H1 (cell line): ENCODE measurements around the gene MAML3. TPM values are rescaled to one million over a fixed set of nuclear protein-coding genes. Genes with fewer than 3 reads are reported as not detected.

Experiments
- CTCF ChIA-PET: fragments of 300-600 bp; sonication (Branson Sonifier 250); formaldehyde crosslinking; loops from one replicate; lab custom pipeline; 2021; ENCODE audit not compliant: partially characterized antibody; lab: Charles Lee
- POLR2A ChIA-PET: fragments of 300-600 bp; sonication (Branson Sonifier 250); formaldehyde crosslinking; loops from one replicate; lab custom pipeline; 2021; ENCODE audit warnings: inconsistent platforms; ENCODE audit not compliant: partially characterized antibody; lab: Charles Lee
- DNase-seq, 2 experiments: peaks; one replicate each; pipeline versions ENCODE4 v3.0.0 to v3.0.0-alpha.2; 2010 to 2022; ENCODE audit warnings: low spot score in 2 of 2, low read depth in 1 of 2, mixed read lengths in 1 of 2
- FAIRE-seq: peaks from 2 replicates; lab custom pipeline; 2011; peaks lifted over from hg19 to GRCh38; lab: Jason Lieb, UNC
- H2AFZ ChIP-seq: 2 replicates; pipeline ENCODE4 v1.8.1; 2012; ENCODE audit warnings: low read length, inconsistent platforms
- H2AK5ac ChIP-seq: 2 replicates; pipeline ENCODE4 v1.6.1; 2013; ENCODE audit warnings: low read depth, low read length
- H2BK120ac ChIP-seq: replicated peaks from 2 replicates; pipeline ENCODE3; 2013; ENCODE audit warnings: low read depth, low read length, inconsistent platforms
- H2BK12ac ChIP-seq: 2 replicates; pipeline ENCODE4 v1.6.1; 2013; ENCODE audit warnings: low read depth, low read length
- H2BK15ac ChIP-seq: 2 replicates; pipeline ENCODE4 v1.6.1; 2013; ENCODE audit warnings: low read length
- H2BK20ac ChIP-seq: 2 replicates; pipeline ENCODE4 v1.6.1; 2013; ENCODE audit warnings: low read length
- H2BK5ac ChIP-seq: 2 replicates; pipeline ENCODE4 v1.6.1; 2013; ENCODE audit warnings: low read depth, low read length
- H3K14ac ChIP-seq: 2 replicates; pipeline ENCODE4 v1.6.1; 2013; ENCODE audit warnings: inconsistent platforms; ENCODE audit not compliant: insufficient read length
- H3K18ac ChIP-seq: 2 replicates; pipeline ENCODE4 v1.6.1; 2013; ENCODE audit warnings: low read length; ENCODE audit errors: extremely low read depth
- H3K23ac ChIP-seq: 2 replicates; pipeline ENCODE4 v1.6.1; 2013; ENCODE audit warnings: inconsistent platforms; ENCODE audit not compliant: insufficient read length
- H3K23me2 ChIP-seq: 2 replicates; pipeline ENCODE4 v1.6.1; 2013; ENCODE audit warnings: low read depth, low read length
- H3K27ac ChIP-seq: 2 replicates; pipeline ENCODE4 v1.6.1; 2011; ENCODE audit warnings: low read depth, low read length, inconsistent platforms
- H3K27me3 ChIP-seq, 4 experiments: replicated peaks in 1 of 4; 1 replicate in 1 of 4; 2 replicates in 3 of 4; pipeline versions ENCODE4 v1.6.1 to v1.8.1; 2011 to 2013; ENCODE audit warnings: low read length in 3 of 4, mild to moderate bottlenecking in 3 of 4, inconsistent platforms in 2 of 4, mixed read lengths in 2 of 4, moderate library complexity in 1 of 4; ENCODE audit not compliant: control insufficient read depth in 3 of 4, insufficient read depth in 3 of 4; ENCODE audit errors: extremely low read depth in 1 of 4
- H3K36me3 ChIP-seq, 4 experiments: 2 replicates each; pipeline versions ENCODE4 v1.6.1 to v1.8.1; 2011 to 2013; ENCODE audit warnings: mild to moderate bottlenecking in 4 of 4, low read length in 3 of 4, moderate library complexity in 2 of 4, control low read depth in 1 of 4, inconsistent platforms in 1 of 4; ENCODE audit not compliant: insufficient read depth in 4 of 4, control insufficient read depth in 2 of 4
- H3K4ac ChIP-seq: replicated peaks from 2 replicates; pipeline ENCODE3; 2013; ENCODE audit warnings: low read length, low read depth, mixed read lengths, inconsistent platforms; ENCODE audit not compliant: insufficient read length
- H3K4me1 ChIP-seq, 4 experiments: replicated peaks in 1 of 4; 1 replicate in 1 of 4; 2 replicates in 3 of 4; pipeline versions ENCODE4 v1.6.1 to v1.8.1; 2011 to 2013; ENCODE audit warnings: low read length in 3 of 4, inconsistent platforms in 2 of 4, mixed read lengths in 1 of 4; ENCODE audit not compliant: insufficient read depth in 4 of 4, control insufficient read depth in 3 of 4
- H3K4me2 ChIP-seq, 2 experiments: 2 replicates each; pipeline versions ENCODE4 v1.6.1 to v1.8.1; 2011 to 2013; ENCODE audit warnings: low read depth in 2 of 2, low read length in 2 of 2, control low read depth in 1 of 2, inconsistent platforms in 1 of 2, mild to moderate bottlenecking in 1 of 2; ENCODE audit not compliant: insufficient read depth in 1 of 2
- H3K4me3 ChIP-seq, 4 experiments: fragments of 200-600, 300-600 bp in 1 of 4; sonication (generic), shearing (Covaris generic), sonication (Bioruptor Twin) in 1 of 4; 2 replicates each; pipeline versions ENCODE4 v1.5.1 to v1.8.1; 2011 to 2016; ENCODE audit warnings: low read length in 4 of 4, low read depth in 3 of 4, control low read depth in 2 of 4, inconsistent platforms in 2 of 4, mild to moderate bottlenecking in 2 of 4, mixed read lengths in 1 of 4, moderate library complexity in 1 of 4; ENCODE audit not compliant: insufficient read depth in 2 of 4; ENCODE audit errors: extremely low read depth in 1 of 4
- H3K56ac ChIP-seq: replicated peaks from 2 replicates; pipeline ENCODE3; 2013; ENCODE audit warnings: low read depth, mild to moderate bottlenecking, mixed read lengths, low read length, inconsistent platforms; ENCODE audit not compliant: insufficient read length
- H3K79me1 ChIP-seq: 2 replicates; pipeline ENCODE4 v1.6.1; 2013; ENCODE audit warnings: low read depth, low read length, control low read depth
- H3K79me2 ChIP-seq, 2 experiments: 2 replicates each; pipeline versions ENCODE4 v1.6.1 to v1.8.1; 2012 to 2013; ENCODE audit warnings: low read length in 2 of 2, mild to moderate bottlenecking in 2 of 2, inconsistent platforms in 1 of 2; ENCODE audit not compliant: insufficient read depth in 2 of 2, control insufficient read depth in 1 of 2
- H3K9ac ChIP-seq, 4 experiments: replicated peaks in 1 of 4; 1 replicate in 1 of 4; 2 replicates in 3 of 4; pipeline versions ENCODE4 v1.6.1 to v1.8.1; 2011 to 2013; ENCODE audit warnings: low read depth in 3 of 4, low read length in 3 of 4, control low read depth in 2 of 4, mild to moderate bottlenecking in 2 of 4, moderate library complexity in 2 of 4, inconsistent platforms in 1 of 4; ENCODE audit errors: extremely low read depth in 1 of 4
- H3K9me3 ChIP-seq, 2 experiments: 2 replicates each; pipeline versions ENCODE4 v1.6.1 to v1.8.1; 2012 to 2013; ENCODE audit warnings: mild to moderate bottlenecking in 2 of 2, moderate library complexity in 2 of 2, control low read depth in 1 of 2, inconsistent platforms in 1 of 2, low read depth in 1 of 2, low read length in 1 of 2, mixed read lengths in 1 of 2; ENCODE audit not compliant: insufficient read depth in 2 of 2
- H4K20me1 ChIP-seq, 2 experiments: replicated peaks in 1 of 2; 2 replicates each; pipeline versions ENCODE3 to v1.8.1; 2011 to 2013; ENCODE audit warnings: inconsistent platforms in 2 of 2, low read length in 2 of 2, mild to moderate bottlenecking in 1 of 2; ENCODE audit not compliant: insufficient read depth in 2 of 2, control insufficient read depth in 1 of 2
- H4K5ac ChIP-seq: 2 replicates; pipeline ENCODE4 v1.6.1; 2013; ENCODE audit warnings: low read length, low read depth, mixed read lengths, inconsistent platforms; ENCODE audit not compliant: insufficient read length
- H4K8ac ChIP-seq: 2 replicates; pipeline ENCODE4 v1.8.0; 2013; ENCODE audit warnings: mild to moderate bottlenecking, moderate library complexity, low read length, inconsistent platforms; ENCODE audit not compliant: insufficient read depth; ENCODE audit errors: extremely low read depth
- H4K91ac ChIP-seq: replicated peaks from 2 replicates; pipeline ENCODE3; 2013; ENCODE audit warnings: low read length, mixed read lengths, inconsistent platforms; ENCODE audit not compliant: insufficient read length
- EP300 ChIP-seq, 2 experiments: IDR thresholded peaks; 1 replicate in 1 of 2; 2 replicates in 1 of 2; pipeline ENCODE4 v1.6.1; 2011 to 2012; ENCODE audit warnings: low read depth in 2 of 2, low read length in 2 of 2, mild to moderate bottlenecking in 2 of 2, borderline replicate concordance in 1 of 2, inconsistent platforms in 1 of 2, moderate library complexity in 1 of 2
- FOSL1 ChIP-seq: IDR thresholded peaks from 2 replicates; pipeline ENCODE4 v1.6.1; 2011; ENCODE audit warnings: mild to moderate bottlenecking, low read depth, low read length, moderate library complexity; ENCODE audit not compliant: insufficient read depth
- JUND ChIP-seq: IDR thresholded peaks from 2 replicates; pipeline ENCODE4 v1.6.1; 2011; ENCODE audit warnings: mild to moderate bottlenecking, improper control_type of control experiment, low read length
- MAFK ChIP-seq: IDR thresholded peaks from 2 replicates; pipeline ENCODE4 v1.6.1; 2012; ENCODE audit warnings: low read depth, mild to moderate bottlenecking, improper control_type of control experiment, low read length
- SAP30 ChIP-seq: fragments of 300-600 bp; sonication (generic); IDR thresholded peaks from 2 replicates; pipeline ENCODE4 v1.7.1; 2012; ENCODE audit warnings: low read length, moderate library complexity, mild to moderate bottlenecking, inconsistent platforms; ENCODE audit not compliant: insufficient read depth, insufficient replicate concordance
- SIN3A ChIP-seq, 2 experiments: IDR thresholded peaks in 1 of 2; conservative IDR thresholded peaks in 1 of 2; 2 replicates each; pipeline ENCODE4 v1.6.1; 2011 to 2012; ENCODE audit warnings: low read length in 2 of 2, improper control_type of control experiment in 1 of 2, low read depth in 1 of 2, mild to moderate bottlenecking in 1 of 2
- SIX5 ChIP-seq: IDR thresholded peaks from 2 replicates; pipeline ENCODE4 v1.6.1; 2011; ENCODE audit warnings: mild to moderate bottlenecking, low read depth, low read length
- ZNF274 ChIP-seq: IDR thresholded peaks from 2 replicates; pipeline ENCODE4 v1.7.0; 2012; ENCODE audit warnings: low read length, borderline replicate concordance; ENCODE audit errors: extremely low read depth
- WGBS, 2 experiments: shearing (Covaris generic) in 1 of 2; methylation state at CpG; one replicate each; pipeline versions ENCODE4 v1.1.6 to v1.1.7; 2013 to 2015; ENCODE audit warnings: low lambda C conversion rate in 2 of 2, mixed read lengths in 2 of 2, inconsistent platforms in 1 of 2, low coverage in 1 of 2, missing lambda C conversion rate in 1 of 2; ENCODE audit not compliant: insufficient replicate concordance in 2 of 2, insufficient coverage in 1 of 2, insufficient read length in 1 of 2; ENCODE audit errors: extremely low coverage in 1 of 2, missing lambda C conversion rate in 1 of 2; 5-methylcytosine and 5-hydroxymethylcytosine counted together
- polyA plus RNA-seq, 7 experiments: library from polyadenylated mRNA; depleted of rRNA in 3 of 7; stranded (reverse) in 5 of 7; unstranded in 2 of 7; fragments of >200 nt in 5 of 7; fragments of 200-250 nt in 2 of 7; gene quantifications; 1 replicate in 5 of 7; 2 replicates in 1 of 7; 4 replicates in 1 of 7; pipeline versions ENCODE4 v1.2.1 to v1.2.3, GENCODE V29; 2011 to 2013; ENCODE audit warnings: missing spikeins in 2 of 7, mixed read lengths in 2 of 7
- total RNA-seq: library from RNA; stranded (reverse); fragmentation: NEBNext Ultra II Directional; extraction: Animal tissue kit (Norgen Biotek cat#: 25700); gene quantifications from 2 replicates; pipeline ENCODE4 v1.2.1, GENCODE V29; 2021

MAML3 gene
- total and polyA plus RNA-seq, 2 of the 8 experiments (the other 6 are each of a cell fraction or from before 2014, with no cell fraction given) = 2.1 to 5.7 TPM

DNA sequence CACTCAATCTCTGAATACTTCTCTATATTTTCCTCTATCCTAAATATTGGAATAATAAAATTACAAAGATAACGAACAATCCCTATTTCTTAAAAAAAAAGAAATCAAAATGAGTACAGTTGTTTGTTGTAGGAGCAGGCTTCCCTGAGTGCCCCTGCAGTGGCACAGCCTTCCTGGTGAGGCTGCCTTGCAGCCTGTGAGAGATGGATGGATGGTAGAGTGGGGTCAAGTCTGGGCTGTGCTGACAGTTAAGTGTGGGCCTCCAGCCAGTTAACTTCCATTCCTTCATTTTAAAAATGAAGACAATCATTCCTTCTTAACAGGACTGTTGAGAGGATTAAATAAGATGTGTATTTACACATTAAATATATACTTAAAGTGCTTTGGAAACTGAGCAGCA lies 351.5 kb downstream of the MAML3 start:
- Histone ChIP-seq H4K5ac (no peak overlapping the region), H3K79me1 (no peaks in the 10 kb centered on the region), H2BK15ac (no peak overlapping the region), H2BK20ac (no peak overlapping the region), H3K4me1 (no peaks in the 10 kb centered on the region), H3K14ac (no peak overlapping the region), H3K23ac (no peak overlapping the region)
- WGBS, 2 experiments = 69% methylated on average over 1 of the region's 1 CpG; no CpG with 5 or more reads in 1 of the 2 experiments
- no peak for DNase-seq
- CTCF ChIA-PET = interaction anchor here (1.2 kb wide), 1 partner anchor 55 kb away, joined by 3 read pairs; no protein-coding TSS in a partner anchor
- TF ChIP-seq SIX5 = no peak
- TF ChIP-seq MAFK = no peak
- TF ChIP-seq JUND = no peak
- TF ChIP-seq SIN3A (conservative IDR thresholded peaks at IDR 0.05 in 1 of 2, IDR thresholded peaks at IDR 0.05 in 1 of 2; ENCODE audit: low read depth in 1 of 2, low read length in 2 of 2) = no peak
- no peak for TF ChIP-seq SAP30
- TF ChIP-seq ZNF274 = no peak
- TF ChIP-seq FOSL1 = no peak
- TF ChIP-seq EP300 (IDR thresholded peaks at IDR 0.05; ENCODE audit: borderline replicate concordance in 1 of 2, low read depth in 2 of 2, low read length in 2 of 2) = no peak
- TF ChIP-seq, all 59 proteins: peak for 0
- H3K27me3 ChIP-seq = no peaks in the 10 kb centered on the region
- no peak overlapping the region for H2BK120ac ChIP-seq
- H3K79me2 ChIP-seq = no peaks in the 10 kb centered on the region
- no peak overlapping the region for H2BK12ac ChIP-seq
- H3K9me3 ChIP-seq = no peaks in the 10 kb centered on the region
- no peak overlapping the region for H3K18ac ChIP-seq
- no peak overlapping the region for H3K27ac ChIP-seq
- no peak overlapping the region for H4K8ac ChIP-seq
- no peak overlapping the region for H4K91ac ChIP-seq
- POLR2A ChIA-PET = no interaction called here
- no peaks in the 10 kb centered on the region for H3K23me2 ChIP-seq
- H2AFZ ChIP-seq = no peak overlapping the region
- no peak overlapping the region for H3K4me3 ChIP-seq
- H3K4me2 ChIP-seq = no peak overlapping the region
- H2BK5ac ChIP-seq = no peak overlapping the region
- no peaks in the 10 kb centered on the region for H4K20me1 ChIP-seq
- no peak overlapping the region for H3K56ac ChIP-seq
- H3K9ac ChIP-seq = no peak overlapping the region
- H3K36me3 ChIP-seq = no peaks in the 10 kb centered on the region
- FAIRE-seq = no peak
- H2AK5ac ChIP-seq = no peak overlapping the region
- no peak overlapping the region for H3K4ac ChIP-seq
